Lower leg skin (tissue), 3 donors: ENCODE results near the gene AFF4.

Source experiments
- CTCF ChIP-seq, 3 donors: fragments of 450-650 bp; IDR thresholded peaks; one replicate each; pipeline ENCODE4 v1.5.1; 2016; ENCODE audit warnings: antibody characterized with exemption in 3 of 3, mild to moderate bottlenecking in 3 of 3, moderate library complexity in 2 of 3
- POLR2A ChIP-seq, 2 donors: fragments of 450-650 bp; IDR thresholded peaks; one replicate each; pipeline ENCODE4 v1.6.1; 2016 to 2017; ENCODE audit warnings: antibody characterized with exemption in 2 of 2, mild to moderate bottlenecking in 1 of 2, moderate library complexity in 1 of 2

DNA sequence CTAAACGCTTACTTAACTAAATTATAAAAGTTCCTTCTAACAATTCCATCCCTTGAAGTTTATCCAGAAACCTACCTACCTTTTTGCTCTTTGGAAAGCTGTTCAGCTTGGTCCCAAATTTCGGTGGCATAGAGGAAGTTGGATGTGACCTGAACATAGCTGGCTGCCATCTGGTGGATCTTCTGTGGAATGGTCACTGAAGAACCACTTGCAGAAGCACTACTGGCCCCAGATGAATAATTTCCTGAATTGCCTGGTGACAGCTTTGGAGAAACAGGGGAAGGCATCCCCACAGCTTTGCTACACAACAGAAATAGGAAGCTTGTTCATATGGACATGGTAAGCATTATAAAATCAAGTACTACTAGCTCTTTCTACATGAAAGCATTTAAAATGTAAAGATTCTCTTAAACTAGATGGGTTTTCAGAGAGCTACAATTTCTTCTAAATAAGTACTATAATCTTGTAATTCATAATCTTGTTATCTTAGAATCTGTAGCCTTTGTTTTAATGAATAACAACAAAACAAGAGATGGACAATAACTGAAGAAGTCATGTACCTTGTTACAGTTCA lies 80.1 kb downstream of the AFF4 start:
- TF ChIP-seq POLR2A (IDR thresholded peaks at IDR 0.05), result no peak
- no peak for TF ChIP-seq CTCF (IDR thresholded peaks at IDR 0.05)
